Trophoblast cell (in vitro differentiated cells and primary cell): ENCODE measurements around the gene MYCL.

Experiments used
- DNase-seq, 2 donors: peaks; one replicate each; pipeline ENCODE4 v3.0.0-alpha.2; 2016
- H2AFZ ChIP-seq: 2 replicates; pipeline ENCODE4 v1.6.1; 2013; ENCODE audit warnings: low read length, moderate library complexity, mild to moderate bottlenecking; ENCODE audit not compliant: insufficient read depth, poor library complexity
- H2AK5ac ChIP-seq: 2 replicates; pipeline ENCODE4 v1.6.1; 2013; ENCODE audit warnings: mild to moderate bottlenecking, low read length
- H2BK120ac ChIP-seq: 2 replicates; pipeline ENCODE4 v1.6.1; 2013; ENCODE audit warnings: low read length, mild to moderate bottlenecking, moderate library complexity; ENCODE audit not compliant: insufficient read depth, poor library complexity
- H2BK12ac ChIP-seq: 2 replicates; pipeline ENCODE4 v1.6.1; 2013; ENCODE audit warnings: mild to moderate bottlenecking, low read length, moderate library complexity
- H2BK5ac ChIP-seq: 2 replicates; pipeline ENCODE4 v1.6.1; 2013; ENCODE audit warnings: low read length, low read depth, moderate library complexity, mild to moderate bottlenecking; ENCODE audit not compliant: poor library complexity
- H3K14ac ChIP-seq: 2 replicates; pipeline ENCODE4 v1.6.1; 2013; ENCODE audit warnings: mild to moderate bottlenecking, low read length
- H3K18ac ChIP-seq: 2 replicates; pipeline ENCODE4 v1.6.1; 2013; ENCODE audit warnings: mild to moderate bottlenecking, low read length
- H3K23ac ChIP-seq: 2 replicates; pipeline ENCODE4 v1.6.1; 2013; ENCODE audit warnings: low read length
- H3K27ac ChIP-seq: 2 replicates; pipeline ENCODE4 v1.5.1; 2013; ENCODE audit warnings: low read depth, mild to moderate bottlenecking, inconsistent platforms, low read length, moderate library complexity
- H3K27me3 ChIP-seq: 2 replicates; pipeline ENCODE4 v1.6.1; 2013; ENCODE audit warnings: inconsistent platforms, mild to moderate bottlenecking, low read length, moderate library complexity; ENCODE audit not compliant: insufficient read depth
- H3K36me3 ChIP-seq, 2 experiments: 1 replicate in 1 of 2; 2 replicates in 1 of 2; pipeline ENCODE4 v1.6.1; 2013; ENCODE audit warnings: low read length in 2 of 2, mild to moderate bottlenecking in 2 of 2, moderate library complexity in 1 of 2; ENCODE audit not compliant: insufficient read depth in 2 of 2, control insufficient read depth in 1 of 2
- H3K4ac ChIP-seq: 2 replicates; pipeline ENCODE4 v1.6.1; 2013; ENCODE audit warnings: low read depth, mild to moderate bottlenecking, low read length, moderate library complexity
- H3K4me1 ChIP-seq, 2 experiments: 1 replicate in 1 of 2; 2 replicates in 1 of 2; pipeline ENCODE4 v1.6.1; 2013; ENCODE audit warnings: low read length in 2 of 2, mild to moderate bottlenecking in 2 of 2, moderate library complexity in 1 of 2; ENCODE audit not compliant: insufficient read depth in 2 of 2, control insufficient read depth in 1 of 2
- H3K4me2 ChIP-seq: 2 replicates; pipeline ENCODE4 v1.6.1; 2013; ENCODE audit warnings: inconsistent platforms, mild to moderate bottlenecking, low read length, moderate library complexity
- H3K4me3 ChIP-seq: 2 replicates; pipeline ENCODE4 v1.5.1; 2013; ENCODE audit warnings: mild to moderate bottlenecking, low read depth, low read length, inconsistent platforms
- H3K79me1 ChIP-seq: one replicate; pipeline ENCODE4 v1.6.1; 2013; ENCODE audit warnings: low read length
- H3K79me2 ChIP-seq: 2 replicates; pipeline ENCODE4 v1.6.1; 2013; ENCODE audit warnings: low read length, mild to moderate bottlenecking; ENCODE audit not compliant: control insufficient read depth, insufficient read depth, poor library complexity
- H3K9ac ChIP-seq: 2 replicates; pipeline ENCODE4 v1.6.1; 2013; ENCODE audit warnings: mild to moderate bottlenecking, low read length
- H3K9me3 ChIP-seq: 2 replicates; pipeline ENCODE4 v1.6.1; 2013; ENCODE audit warnings: low read depth, mild to moderate bottlenecking, control low read depth, inconsistent platforms, low read length; ENCODE audit not compliant: insufficient read depth
- H4K12ac ChIP-seq: 2 replicates; pipeline ENCODE4 v1.6.1; 2013; ENCODE audit warnings: low read depth, mild to moderate bottlenecking, low read length, moderate library complexity
- H4K8ac ChIP-seq: 2 replicates; pipeline ENCODE4 v1.6.1; 2013; ENCODE audit warnings: low read depth, mild to moderate bottlenecking, low read length, moderate library complexity
- H4K91ac ChIP-seq: one replicate; pipeline ENCODE4 v1.6.1; 2013; ENCODE audit warnings: low read depth, mild to moderate bottlenecking, low read length, moderate library complexity
- WGBS: extraction: QIAGEN DNeasy Blood & Tissue Kit; methylation state at CpG from one replicate; pipeline ENCODE4 v1.1.7; 2013; ENCODE audit warnings: missing lambda C conversion rate; ENCODE audit not compliant: insufficient read length, insufficient coverage; ENCODE audit errors: extremely low coverage; 5-methylcytosine and 5-hydroxymethylcytosine counted together

MYCL gene

GRCh38 chr1:39865762-39866161, 36.0 kb downstream of the MYCL start:
- no peak overlapping the region for H4K12ac ChIP-seq
- H3K4me2 ChIP-seq = no peak overlapping the region
- peaks cover 3% of the 10 kb centered on the region for H3K9me3 ChIP-seq
- no peak overlapping the region for H3K27ac ChIP-seq
- no peaks in the 10 kb centered on the region for H3K27me3 ChIP-seq
- no peak overlapping the region for H4K8ac ChIP-seq
- WGBS = no CpG with 5 or more reads among the region's 1 CpG
- H2AFZ ChIP-seq = no peak overlapping the region
- H3K18ac ChIP-seq = no peak overlapping the region
- H3K14ac ChIP-seq = no peak overlapping the region
- H3K36me3 ChIP-seq = peaks cover 0 to 6% of the 10 kb centered on the region in 2 experiments
- no peaks in the 10 kb centered on the region for H3K4me1 ChIP-seq
- no peaks in the 10 kb centered on the region for H3K79me1 ChIP-seq
- no peak overlapping the region for H3K23ac ChIP-seq
- DNase-seq = no peak
- H2BK12ac ChIP-seq = no peak overlapping the region
- H4K91ac ChIP-seq = no peak overlapping the region
- H3K79me2 ChIP-seq = peaks cover 2% of the 10 kb centered on the region
- no peak overlapping the region for H3K4me3 ChIP-seq
- no peak overlapping the region for H3K4ac ChIP-seq
- no peak overlapping the region for H2BK5ac ChIP-seq
- no peak overlapping the region for H3K9ac ChIP-seq
- no peak overlapping the region for H2AK5ac ChIP-seq
- no peak overlapping the region for H2BK120ac ChIP-seq

GRCh38 chr1:39863177-39863576, 38.5 kb downstream of the MYCL start:
- Histone ChIP-seq H3K9me3 (no peaks in the 10 kb centered on the region), H4K12ac (no peak overlapping the region), H3K27me3 (no peaks in the 10 kb centered on the region), H2BK5ac (no peak overlapping the region), H3K27ac (no peak overlapping the region), H3K36me3 (peaks cover 0 to 1% of the 10 kb centered on the region in 2 experiments), H3K4me1 (no peaks in the 10 kb centered on the region), H3K14ac (no peak overlapping the region), H4K8ac (no peak overlapping the region), H2BK120ac (no peak overlapping the region), H2BK12ac (no peak overlapping the region), H3K23ac (no peak overlapping the region), H3K79me2 (peaks cover 2% of the 10 kb centered on the region), H3K4me3 (no peak overlapping the region), H4K91ac (no peak overlapping the region), H3K4ac (no peak overlapping the region), H3K79me1 (no peaks in the 10 kb centered on the region), H2AFZ (no peak overlapping the region), H3K4me2 (no peak overlapping the region), H3K18ac (no peak overlapping the region), H2AK5ac (no peak overlapping the region), H3K9ac (no peak overlapping the region)
- no peak for DNase-seq
- no CpG with 5 or more reads among the region's 5 CpGs for WGBS

- H2BK12ac ChIP-seq = no peak overlapping the region
- H3K36me3 ChIP-seq = peaks cover 0 to 3% of the 10 kb centered on the region in 2 experiments
- no peaks in the 10 kb centered on the region for H3K79me1 ChIP-seq
- H3K27ac ChIP-seq = no peak overlapping the region
- H2BK120ac ChIP-seq = no peak overlapping the region
- no peak overlapping the region for H3K23ac ChIP-seq
- no CpG with 5 or more reads among the region's 7 CpGs for WGBS
- no peaks in the 10 kb centered on the region for H3K79me2 ChIP-seq
- no peak overlapping the region for H2AK5ac ChIP-seq
- H3K4me3 ChIP-seq = no peak overlapping the region
- no peak overlapping the region for H3K14ac ChIP-seq
- no peak overlapping the region for H4K12ac ChIP-seq
- no peak overlapping the region for H4K91ac ChIP-seq
- H3K18ac ChIP-seq = no peak overlapping the region
- no peak overlapping the region for H2BK5ac ChIP-seq
- H3K9ac ChIP-seq = no peak overlapping the region
- H3K4me1 ChIP-seq = no peaks in the 10 kb centered on the region
- no peak overlapping the region for H3K4me2 ChIP-seq
- H3K27me3 ChIP-seq = no peaks in the 10 kb centered on the region
- no peak overlapping the region for H3K4ac ChIP-seq
- no peak for DNase-seq
- H2AFZ ChIP-seq = no peak overlapping the region
- H4K8ac ChIP-seq = no peak overlapping the region
- no peaks in the 10 kb centered on the region for H3K9me3 ChIP-seq
Observed at GRCh38 chr1:39861003-39861402, 40.7 kb downstream of the MYCL start.

GRCh38 chr1:39859859-39860812, 41.6 kb downstream of the MYCL start:
- Histone ChIP-seq H3K9ac (no peak overlapping the region), H3K18ac (no peak overlapping the region), H3K79me1 (no peaks in the 10 kb centered on the region), H3K4ac (no peak overlapping the region), H3K14ac (no peak overlapping the region), H3K23ac (no peak overlapping the region), H4K12ac (no peak overlapping the region), H3K4me3 (no peak overlapping the region), H2AK5ac (no peak overlapping the region), H3K4me2 (no peak overlapping the region), H2BK120ac (no peak overlapping the region), H3K79me2 (no peaks in the 10 kb centered on the region), H3K27me3 (no peaks in the 10 kb centered on the region), H2BK12ac (no peak overlapping the region), H4K91ac (no peak overlapping the region), H4K8ac (no peak overlapping the region), H3K36me3 (peaks cover 2 to 7% of the 10 kb centered on the region in 2 experiments), H3K27ac (no peak overlapping the region), H2BK5ac (no peak overlapping the region), H3K4me1 (no peaks in the 10 kb centered on the region), H3K9me3 (no peaks in the 10 kb centered on the region), H2AFZ (no peak overlapping the region)
- no peak for DNase-seq
- no CpG with 5 or more reads among the region's 7 CpGs for WGBS
